Muscle of arm (tissue), 12 donors: ENCODE data around the gene LGALS3BP. TPM values are rescaled to one million over a fixed set of nuclear protein-coding genes. Genes with fewer than 3 reads are reported as not detected.
A peak's percentile ranks its signal among the peaks of the same experiment; 100 is the strongest.

Experiments
- DNase-seq: peaks from one replicate; pipeline ENCODE4 v3.0.0-alpha.2; 2013
- polyA plus RNA-seq, 12 donors: library from polyadenylated mRNA; unstranded; fragments of 120-200 nt; gene quantifications; one replicate each; pipeline ENCODE4 v1.2.1, GENCODE V29; 2013; ENCODE audit not compliant: insufficient read length in 12 of 12

The LGALS3BP gene
- polyA plus RNA-seq, 12 donors, result 43.2 to 67.4 (median 44.9) TPM; not detected in 1

DNA sequence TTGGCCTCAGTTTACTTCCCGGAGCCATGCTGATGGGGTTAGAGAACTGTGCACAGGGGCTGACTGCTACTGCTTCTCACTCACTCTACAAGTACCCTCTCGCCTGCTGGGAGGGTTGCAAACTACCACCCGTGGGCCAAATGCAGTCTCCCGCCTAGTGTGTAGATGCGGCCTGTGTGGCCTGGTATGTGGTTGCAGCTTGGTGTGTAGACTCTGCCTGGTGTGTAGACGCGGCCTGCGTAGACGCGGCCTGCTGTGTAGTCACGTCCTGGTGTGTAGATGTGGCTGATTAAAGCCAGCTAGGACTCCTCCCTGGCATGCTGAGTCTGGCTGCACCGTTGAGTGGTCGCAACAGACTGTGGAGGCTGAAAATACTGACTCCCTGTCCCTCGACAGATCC lies 22.6 kb upstream of the LGALS3BP start:
- DNase-seq, result no peak

GRCh38 chr17:79001190-79002020 lies 21.7 kb upstream of the LGALS3BP start:
- no peak for DNase-seq

DNA sequence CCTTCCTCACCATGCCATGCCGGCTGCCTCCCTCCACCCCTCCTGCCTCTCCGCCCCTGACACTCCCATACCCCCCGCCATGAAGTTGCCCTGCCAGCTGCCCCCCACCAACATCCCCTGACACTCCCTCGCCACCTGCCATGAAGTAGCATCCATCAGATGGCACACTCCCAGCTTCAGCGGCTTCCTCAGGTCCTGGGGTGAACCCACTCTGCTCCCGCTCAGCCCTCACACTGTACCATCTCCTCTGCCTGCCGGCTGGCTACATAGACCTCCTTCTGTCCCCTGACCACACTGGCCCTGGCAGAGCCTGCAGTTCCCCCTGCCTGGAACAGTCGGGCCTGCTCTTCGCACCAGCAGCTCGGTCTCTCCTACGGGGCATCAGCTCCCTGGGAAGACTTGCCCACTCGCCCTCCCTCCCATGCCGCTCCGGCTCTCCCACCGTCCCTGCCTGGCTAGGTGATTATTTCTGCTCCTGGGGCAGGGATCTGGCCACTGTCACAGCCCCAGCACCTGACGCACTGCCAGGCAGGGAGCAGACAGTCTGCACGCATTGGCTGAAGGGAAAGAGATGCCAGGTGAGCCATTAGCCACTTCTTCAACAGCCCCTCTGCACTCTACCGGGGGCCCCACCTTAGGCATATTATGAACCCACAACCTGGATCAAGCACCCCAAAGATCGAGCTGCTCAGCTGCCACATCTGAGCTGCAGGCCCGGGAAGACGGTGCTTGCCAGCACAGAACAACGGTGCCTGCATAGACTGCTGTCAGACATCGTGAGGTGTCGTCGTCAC lies 20.9 kb upstream of the LGALS3BP start:
- DNase-seq, result no peak

GRCh38 chr17:78999947-79000395 lies 20.2 kb upstream of the LGALS3BP start:
- DNase-seq, result no peak

DNA sequence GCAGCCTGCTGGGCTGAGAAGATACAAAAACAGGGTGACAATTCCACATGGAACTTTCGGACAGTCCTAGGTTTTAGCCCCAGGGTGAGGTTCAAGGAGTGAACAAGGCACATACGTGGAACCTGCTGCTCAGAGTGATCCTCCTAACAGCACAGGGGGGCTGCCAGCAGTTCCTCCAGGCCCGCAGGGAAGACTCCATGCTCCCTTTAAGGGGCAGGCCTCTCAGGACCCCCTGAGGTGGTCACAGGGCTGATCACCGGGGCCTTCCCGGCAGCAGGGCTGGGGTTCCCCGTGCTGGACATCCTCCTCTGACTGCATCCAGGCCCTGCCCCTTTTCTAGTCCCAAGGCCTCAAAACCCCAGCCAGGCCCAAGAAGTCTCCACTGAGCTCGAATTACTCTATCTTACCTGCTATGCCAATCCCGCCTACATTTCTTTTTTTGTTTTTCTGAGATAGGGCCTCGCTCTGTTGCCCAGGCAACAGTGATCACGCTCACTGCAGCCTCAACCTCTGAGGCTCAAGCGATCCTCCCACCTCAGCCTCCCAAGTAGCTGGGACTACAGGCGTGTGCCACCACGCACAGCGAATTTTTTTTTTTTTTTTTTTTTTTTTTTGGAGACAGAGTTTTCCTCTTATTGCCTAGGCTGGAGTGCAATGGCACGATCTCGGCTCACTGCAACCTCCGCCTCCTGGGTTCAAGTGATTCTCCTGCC lies 19.5 kb upstream of the LGALS3BP start:
- no peak for DNase-seq

DNA sequence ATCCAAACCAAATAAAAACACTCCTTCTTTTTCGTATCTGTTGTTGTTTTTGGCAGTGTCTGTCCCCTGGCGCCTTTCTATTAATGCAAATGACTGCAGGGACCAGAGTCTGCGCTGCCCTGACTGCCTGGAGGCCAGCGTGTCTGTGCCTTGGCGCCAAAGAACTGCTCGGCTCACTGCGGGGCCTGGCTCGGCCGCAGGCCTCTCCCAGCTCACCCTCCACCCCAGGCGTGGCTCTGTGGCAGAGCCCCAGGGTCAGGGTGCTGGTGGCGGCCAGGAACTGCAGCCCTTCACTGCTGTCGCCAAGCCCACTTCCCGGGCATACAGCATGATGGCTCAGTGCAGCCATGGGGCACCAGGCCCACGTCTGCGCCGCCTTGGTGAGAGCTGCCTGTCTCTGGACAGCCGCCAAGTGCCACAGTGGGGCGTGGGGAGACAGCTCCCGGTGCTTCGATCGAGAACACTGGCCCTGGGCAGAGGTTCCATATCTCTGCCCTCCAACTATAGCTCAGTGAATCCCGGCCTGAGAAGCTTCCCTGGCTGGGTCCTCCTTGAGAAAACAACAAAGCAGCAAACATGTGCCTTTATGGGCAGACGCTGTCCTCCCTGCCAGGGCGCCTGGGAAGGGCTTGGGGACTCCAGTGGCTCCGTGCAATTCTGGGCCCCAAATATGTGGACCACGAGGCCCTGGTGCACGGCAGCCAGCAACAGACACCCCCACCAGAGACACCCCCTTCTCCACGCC lies 18.8 kb upstream of the LGALS3BP start:
- no peak for DNase-seq

- DNase-seq, result no peak
Observed at GRCh38 chr17:78997881-78998280, 18.2 kb upstream of the LGALS3BP start.

- DNase-seq, result no peak
Observed at GRCh38 chr17:78997231-78997741, 17.6 kb upstream of the LGALS3BP start.

DNA sequence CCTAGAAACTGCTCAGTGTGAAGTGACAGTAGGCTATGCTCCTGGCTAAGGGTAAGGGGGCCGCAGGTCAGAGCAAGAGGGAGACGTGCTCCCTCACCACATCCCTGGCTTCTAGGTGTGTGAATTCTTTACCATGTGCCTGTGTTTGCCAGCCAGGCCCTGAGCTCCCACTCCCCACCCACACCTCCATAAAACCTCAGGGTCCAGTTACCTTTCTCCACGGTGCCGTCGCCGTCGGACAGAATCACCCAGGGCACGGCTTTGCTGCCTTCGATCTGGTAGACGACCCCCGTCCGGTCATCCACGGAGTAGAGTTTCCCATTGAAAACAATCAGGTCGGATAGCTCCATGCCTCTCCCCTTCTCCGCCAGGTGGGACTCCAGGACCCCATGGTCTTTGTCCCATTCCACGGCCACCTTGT lies 17.1 kb upstream of the LGALS3BP start:
- no peak for DNase-seq

DNA sequence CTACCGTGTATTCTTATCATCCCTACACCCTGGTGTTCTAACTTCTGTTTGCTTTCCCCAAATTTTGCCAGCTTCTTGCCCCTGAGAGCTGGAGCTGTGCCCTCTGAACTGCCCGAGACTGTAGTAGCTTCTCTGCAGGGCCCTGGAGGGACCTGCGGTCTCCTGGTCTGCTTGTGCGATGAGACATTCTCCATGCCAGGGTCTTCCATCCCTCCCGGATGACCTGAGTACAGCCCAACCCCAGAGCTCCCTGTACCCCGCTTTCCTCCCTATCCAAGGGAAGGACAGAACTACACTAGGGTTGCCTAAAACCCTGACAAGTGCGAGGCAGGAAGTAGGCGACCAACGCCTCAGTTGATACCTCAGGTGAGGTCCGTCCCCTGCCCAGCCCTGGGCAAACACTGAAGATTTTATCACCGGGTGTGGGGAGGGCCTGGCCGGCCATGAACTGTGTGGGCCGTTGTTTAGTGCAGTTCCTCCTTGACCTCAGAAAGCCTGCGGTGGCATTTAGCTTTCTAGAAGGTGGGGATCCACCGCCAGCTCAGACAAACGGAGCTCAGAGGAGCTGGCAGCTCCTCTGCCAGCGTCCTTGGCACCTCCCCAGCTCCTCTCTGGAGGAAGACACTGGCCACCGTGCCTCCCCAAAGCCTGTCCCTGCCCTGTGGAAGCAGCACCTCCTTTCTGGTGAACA lies 16.2 kb upstream of the LGALS3BP start:
- DNase-seq, result no peak

DNA sequence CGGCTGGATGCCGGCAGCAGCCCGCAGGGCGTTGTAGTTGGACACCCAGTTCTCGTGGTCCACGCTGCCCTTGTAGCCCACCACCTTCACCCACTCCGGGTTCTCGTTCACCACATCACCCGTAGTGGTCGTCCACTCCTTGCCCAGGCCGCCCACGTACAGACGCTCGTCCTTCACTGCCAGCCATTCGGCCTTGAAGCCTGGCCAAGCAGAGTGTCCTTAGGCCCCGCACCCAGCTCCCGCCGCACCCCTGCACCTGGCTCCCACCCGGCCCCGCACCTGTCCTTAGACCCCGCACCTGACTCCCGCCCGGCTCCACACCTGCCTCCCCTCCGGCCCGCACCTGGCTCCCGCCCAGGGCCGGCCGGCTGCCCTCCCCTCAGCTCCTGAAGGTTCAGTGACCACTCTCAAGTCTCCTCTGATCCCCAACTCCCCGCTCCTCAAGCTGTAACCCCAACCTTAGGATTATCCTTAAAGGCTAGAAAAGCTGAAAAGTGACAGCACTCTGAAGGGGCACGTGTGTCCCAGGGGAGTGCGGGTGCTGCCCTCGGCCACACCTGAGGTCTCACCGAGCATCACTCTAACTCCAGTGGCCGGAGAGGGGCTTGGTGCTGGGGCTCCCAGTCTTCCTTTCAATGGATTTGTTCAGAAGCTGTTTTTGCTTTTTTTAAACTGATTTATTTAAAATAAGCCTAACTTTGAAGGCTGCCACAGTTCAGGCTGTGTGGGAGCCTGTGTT lies 15.5 kb upstream of the LGALS3BP start:
- no peak for DNase-seq

- DNase-seq, result no peak
Observed at GRCh38 chr17:78993981-78994671, 14.4 kb upstream of the LGALS3BP start.

DNA sequence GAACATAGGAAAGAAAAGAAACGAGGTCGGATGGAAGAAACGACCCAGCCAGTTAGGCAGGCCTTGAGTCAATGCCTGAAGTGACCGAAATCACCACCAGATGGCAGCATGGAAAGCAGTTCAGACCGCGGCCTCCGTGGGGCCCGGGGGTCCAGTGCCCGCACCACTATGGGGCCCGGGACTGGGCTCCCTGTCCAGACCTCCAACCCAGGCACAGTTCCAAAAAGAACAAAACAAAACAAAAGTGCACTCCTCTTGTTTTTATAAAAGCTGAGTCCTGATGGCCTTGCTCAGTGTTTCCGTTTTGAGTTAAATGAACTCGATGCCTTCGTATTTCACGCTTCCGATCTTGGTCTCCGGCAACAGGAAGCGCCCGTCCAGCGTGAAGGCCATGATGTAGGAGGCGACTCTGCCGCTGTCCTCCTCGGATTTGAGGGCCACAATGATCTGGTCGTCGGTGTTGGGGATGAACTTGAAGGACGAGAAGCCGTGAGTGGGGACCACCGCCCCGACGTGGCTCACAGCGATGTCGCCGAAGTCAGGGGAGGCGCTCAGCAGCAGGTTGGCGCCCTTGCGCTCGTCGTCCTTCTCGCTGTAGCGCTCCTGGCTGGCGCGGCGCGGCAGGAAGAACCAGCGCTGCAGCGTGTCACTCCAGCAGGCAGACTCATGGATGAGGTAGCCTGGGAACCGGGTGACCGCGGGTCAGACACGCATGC lies 13.7 kb upstream of the LGALS3BP start:
- peak; percentile 49 for DNase-seq

GRCh38 chr17:78992542-78993212 lies 13.0 kb upstream of the LGALS3BP start:
- DNase-seq, result no peak

GRCh38 chr17:78991906-78992532 lies 12.3 kb upstream of the LGALS3BP start:
- no peak for DNase-seq

DNA sequence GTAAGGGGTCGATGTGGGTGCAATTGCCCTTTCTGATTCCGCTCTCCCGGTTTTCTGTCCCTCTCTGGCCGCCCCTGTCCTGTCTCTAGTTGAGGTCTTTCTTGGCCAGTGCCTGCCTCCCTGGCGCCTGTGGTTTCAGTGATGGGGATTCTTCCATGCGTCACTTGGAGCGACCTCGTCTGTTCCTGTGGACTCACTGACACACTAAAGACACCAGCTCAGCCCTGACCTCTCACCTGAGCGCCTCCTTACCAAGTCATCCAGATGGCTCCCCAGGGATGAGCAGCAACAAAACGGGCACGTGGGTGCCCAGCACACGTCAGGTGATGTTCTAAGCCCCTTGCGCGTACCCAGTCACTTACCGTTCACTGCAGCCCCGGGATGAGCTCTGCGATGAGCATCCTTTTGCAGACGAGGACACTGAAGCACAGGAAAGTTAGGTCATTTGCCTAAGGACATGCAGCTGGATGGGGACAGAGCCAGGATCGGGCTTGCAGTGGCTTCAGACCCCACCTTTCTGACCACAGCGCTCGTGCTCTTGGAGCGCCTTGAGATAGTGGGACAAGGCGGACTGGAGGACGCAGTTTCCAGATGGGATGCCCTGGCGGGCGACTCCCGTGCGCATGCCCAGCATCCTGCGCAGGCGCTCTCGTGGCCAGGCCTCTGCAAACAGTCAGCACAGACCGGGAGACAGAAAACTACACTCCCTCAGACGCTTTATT lies 11.5 kb upstream of the LGALS3BP start:
- DNase-seq, result no peak
